Kidney (tissue), 14 donors: ENCODE measurements around the gene IRF1. TPM values are rescaled to one million over a fixed set of nuclear protein-coding genes. Genes with fewer than 3 reads are reported as not detected.
"Not testable (repeated sequence)": the region's sequence is repeated elsewhere in the genome, so short reads cannot be mapped to it uniquely, and the experiment has no call there.

Source experiments
- DNase-seq, 5 donors: peaks; one replicate each; pipeline ENCODE4 v3.0.0-alpha.2; 2013 to 2020
- FAIRE-seq: peaks from 2 replicates; lab custom pipeline; 2012; peaks lifted over from hg19 to GRCh38; lab: Jason Lieb, UNC
- H3K27ac ChIP-seq, 2 donors: one replicate each; pipeline ENCODE4 v1.7.0; 2013; ENCODE audit warnings: low read depth in 2 of 2, low read length in 2 of 2, inconsistent platforms in 1 of 2
- H3K27me3 ChIP-seq: one replicate; pipeline ENCODE4 v1.7.1; 2013; ENCODE audit warnings: low read length, inconsistent platforms; ENCODE audit not compliant: control insufficient read depth, insufficient read depth
- H3K36me3 ChIP-seq, 3 donors: one replicate each; pipeline versions ENCODE4 v1.7.0 to v1.7.1; 2013; ENCODE audit warnings: low read length in 3 of 3, control low read depth in 1 of 3, inconsistent platforms in 1 of 3; ENCODE audit not compliant: insufficient read depth in 3 of 3, control insufficient read depth in 2 of 3
- H3K4me1 ChIP-seq, 3 donors: one replicate each; pipeline versions ENCODE4 v1.7.0 to v1.7.1; 2013; ENCODE audit warnings: low read length in 3 of 3, inconsistent platforms in 1 of 3, low read depth in 1 of 3; ENCODE audit not compliant: control insufficient read depth in 2 of 3, insufficient read depth in 2 of 3
- H3K4me3 ChIP-seq, 3 donors: one replicate each; pipeline versions ENCODE4 v1.7.0 to v1.8.1; 2013; ENCODE audit warnings: low read length in 3 of 3, control low read depth in 1 of 3, inconsistent platforms in 1 of 3
- H3K9ac ChIP-seq, 3 donors: one replicate each; pipeline versions ENCODE4 v1.7.0 to v1.7.1; 2013; ENCODE audit warnings: low read length in 3 of 3, control low read depth in 1 of 3, inconsistent platforms in 1 of 3
- H3K9me3 ChIP-seq, 3 donors: one replicate each; pipeline versions ENCODE4 v1.7.0 to v1.7.1; 2013; ENCODE audit warnings: low read length in 3 of 3, control low read depth in 1 of 3, inconsistent platforms in 1 of 3; ENCODE audit not compliant: control insufficient read depth in 2 of 3, insufficient read depth in 1 of 3
- intact Hi-C: fragments of 100-400 bp; cut with DNase I; formaldehyde crosslinking; loops from one replicate; pipeline ENCODE4 v1.11.1; 2022
- polyA plus RNA-seq: library from polyadenylated mRNA; stranded (reverse); fragments of 350-450 nt; fragmentation: Illumina TruSeq; extraction: RNeasy Lipid Tissue Mini Kit (QIAGEN cat#74804); gene quantifications from one replicate; pipeline ENCODE4 v1.2.3, GENCODE V29; 2014; ENCODE audit warnings: low read depth, low replicate concordance; ENCODE audit not compliant: insufficient read depth
- total RNA-seq: library from RNA; stranded (reverse); fragmentation: NEBNext Ultra II Directional; extraction: Animal tissue kit (Norgen Biotek cat#: 25700); gene quantifications from one replicate; pipeline ENCODE4 v1.2.1, GENCODE V29; 2021
- TF ChIP-seq, protein P1 (sequence below): IDR thresholded peaks from 3 replicates; pipeline ENCODE4 v1.5.1; 2012; ENCODE audit warnings: mild to moderate bottlenecking, moderate library complexity, borderline replicate concordance; ENCODE audit not compliant: insufficient read depth; ENCODE audit errors: extremely low read depth
- donor health status: control.
- donor health status: control.
- donor health status: control.
- donor health status: control.
- donor health status: control.
- donor health status: DM: yes; HTN: yes; CAD: no.
- donor health status: Normal renal cell carcinoma (clear cell type).

IRF1 gene
- total and polyA plus RNA-seq, 2 donors from 2014 or later: 20.5 to 55.6 TPM

- DNase-seq, FAIRE-seq, H3K9ac ChIP-seq, intact Hi-C loops, H3K27ac ChIP-seq, H3K36me3 ChIP-seq, H3K4me1 ChIP-seq, H3K27me3 ChIP-seq, H3K4me3 ChIP-seq, H3K9me3 ChIP-seq: not testable (repeated sequence)
Measured at GRCh38 chr5:132513618-132514336, 23.2 kb upstream of the IRF1 start.

DNA sequence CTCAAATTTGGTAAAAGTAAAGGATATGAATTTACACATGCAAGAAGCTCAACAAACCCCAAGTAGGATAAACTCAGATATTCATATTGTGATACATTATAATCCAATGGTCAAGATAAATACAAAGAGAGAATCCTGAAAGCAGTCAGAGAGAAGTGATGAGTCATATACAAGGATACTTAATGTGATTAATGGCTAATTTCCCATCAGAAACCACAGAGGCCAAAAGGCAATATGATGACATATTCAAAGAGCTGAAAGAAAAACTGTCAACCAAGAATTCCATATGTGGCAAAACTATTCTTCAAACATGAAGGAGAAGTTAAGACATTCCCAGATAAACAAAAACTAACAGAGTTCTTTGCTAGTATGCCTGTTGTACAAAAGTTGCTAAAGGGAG, 19.5 kb upstream of the IRF1 start:
- intact Hi-C loops: no loop called here
- TF ChIP-seq, protein P1, sequence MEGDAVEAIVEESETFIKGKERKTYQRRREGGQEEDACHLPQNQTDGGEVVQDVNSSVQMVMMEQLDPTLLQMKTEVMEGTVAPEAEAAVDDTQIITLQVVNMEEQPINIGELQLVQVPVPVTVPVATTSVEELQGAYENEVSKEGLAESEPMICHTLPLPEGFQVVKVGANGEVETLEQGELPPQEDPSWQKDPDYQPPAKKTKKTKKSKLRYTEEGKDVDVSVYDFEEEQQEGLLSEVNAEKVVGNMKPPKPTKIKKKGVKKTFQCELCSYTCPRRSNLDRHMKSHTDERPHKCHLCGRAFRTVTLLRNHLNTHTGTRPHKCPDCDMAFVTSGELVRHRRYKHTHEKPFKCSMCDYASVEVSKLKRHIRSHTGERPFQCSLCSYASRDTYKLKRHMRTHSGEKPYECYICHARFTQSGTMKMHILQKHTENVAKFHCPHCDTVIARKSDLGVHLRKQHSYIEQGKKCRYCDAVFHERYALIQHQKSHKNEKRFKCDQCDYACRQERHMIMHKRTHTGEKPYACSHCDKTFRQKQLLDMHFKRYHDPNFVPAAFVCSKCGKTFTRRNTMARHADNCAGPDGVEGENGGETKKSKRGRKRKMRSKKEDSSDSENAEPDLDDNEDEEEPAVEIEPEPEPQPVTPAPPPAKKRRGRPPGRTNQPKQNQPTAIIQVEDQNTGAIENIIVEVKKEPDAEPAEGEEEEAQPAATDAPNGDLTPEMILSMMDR: no peak
- FAIRE-seq: no peak

DNA sequence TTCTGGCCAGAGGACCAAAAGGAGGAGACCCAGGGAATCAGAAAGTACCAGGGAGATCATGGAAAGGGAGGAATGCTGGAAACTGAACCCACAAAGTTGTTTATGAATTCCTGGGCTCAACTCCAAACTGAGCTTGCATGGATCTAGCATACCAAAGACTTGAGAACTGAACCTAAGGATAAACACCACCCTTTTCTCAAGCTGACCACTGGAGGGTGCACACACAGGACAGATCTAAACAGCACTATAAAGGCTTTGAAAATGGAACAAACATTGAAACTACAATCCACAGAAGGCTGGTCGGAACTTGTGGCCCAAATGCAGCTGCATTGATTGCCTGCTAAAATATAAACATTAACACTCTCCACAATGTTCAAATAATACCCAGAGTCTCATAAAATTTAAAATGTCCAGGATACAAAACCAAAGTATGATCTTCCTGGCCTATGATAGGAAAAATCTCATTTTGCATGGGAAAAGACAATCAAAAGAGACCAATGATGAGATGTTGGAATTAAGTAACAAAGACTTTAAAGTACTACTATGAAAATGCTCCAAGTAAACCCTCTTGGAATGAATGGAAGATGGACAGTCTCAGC, 15.6 kb upstream of the IRF1 start:
- Histone ChIP-seq H3K36me3 (no peaks in the 10 kb centered on the region), H3K27ac (no peak overlapping the region), H3K4me3 (no peak overlapping the region), H3K4me1 (peaks cover 0 to 7% (median 7%) of the 10 kb centered on the region in 3 donors), H3K9me3 (peaks cover 0 to 5% (median 0%) of the 10 kb centered on the region in 3 donors), H3K27me3 (no peaks in the 10 kb centered on the region), H3K9ac (no peak overlapping the region)
- DNase-seq (peak in 2 of 5 donors; percentile 60 to 80), FAIRE-seq (no peak)
- intact Hi-C loops: loop anchor here (10.0 kb wide), 1 partner anchor 121 kb away; no protein-coding TSS in a partner anchor
- TF ChIP-seq, protein P1: peak; percentile 42

More for the DNA sequence above, 19.5 kb upstream of the IRF1 start:
- Histone ChIP-seq H3K4me1 (peaks cover 0 to 7% (median 4%) of the 10 kb centered on the region in 3 donors), H3K27ac (no peak overlapping the region), H3K4me3 (no peak overlapping the region), H3K36me3 (no peaks in the 10 kb centered on the region), H3K9ac (no peak overlapping the region), H3K27me3 (no peaks in the 10 kb centered on the region), H3K9me3 (peaks cover 0 to 5% (median 0%) of the 10 kb centered on the region in 3 donors)
- DNase-seq: no peak

DNA sequence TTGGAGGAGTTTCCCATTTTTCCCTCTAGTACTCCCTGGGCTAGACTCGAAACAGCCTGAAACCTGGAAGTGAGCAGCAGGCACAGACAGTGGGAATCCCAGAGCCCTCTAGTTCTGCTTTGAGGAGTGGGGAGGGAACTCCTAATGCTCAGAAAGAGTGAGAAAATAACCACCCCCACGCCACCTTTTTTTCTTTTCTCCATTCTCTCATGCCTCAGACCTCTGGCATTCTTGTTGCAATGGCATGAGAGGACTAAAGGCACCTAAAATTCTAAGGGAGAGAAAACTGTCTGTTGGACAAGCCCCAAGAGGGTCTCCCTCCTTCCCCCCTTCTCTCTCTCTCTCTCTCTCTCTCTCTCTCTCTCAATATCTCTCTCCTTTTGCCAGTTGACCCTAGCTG, 15.1 kb upstream of the IRF1 start:
- H3K4me1 ChIP-seq: peaks cover 0 to 11% (median 7%) of the 10 kb centered on the region in 3 donors
- peaks cover 0 to 5% (median 0%) of the 10 kb centered on the region in 3 donors for H3K9me3 ChIP-seq
- no peak overlapping the region for H3K27ac ChIP-seq
- no peaks in the 10 kb centered on the region for H3K36me3 ChIP-seq
- no peak overlapping the region for H3K9ac ChIP-seq
- TF ChIP-seq, protein P1: no peak
- H3K4me3 ChIP-seq: no peak overlapping the region
- FAIRE-seq: no peak
- no peak for DNase-seq
- H3K27me3 ChIP-seq: no peaks in the 10 kb centered on the region
- intact Hi-C loops: loop anchor here (10.0 kb wide), 1 partner anchor 121 kb away; no protein-coding TSS in a partner anchor
